ENCODE results near the gene RETREG1. TPM values are rescaled to one million over a fixed set of nuclear protein-coding genes. Genes with fewer than 3 reads are reported as not detected.

RETREG1 gene
- total RNA-seq, 4 donors from 2014 or later = 29.1 to 58.8 (median 43.3) TPM

- intact Hi-C loops (cut with DNase I; ENCODE audit: low total_unique reads) = no loop called here
- WGBS, 2 donors = 83 to 86% methylated on average over 4 of the region's 4 CpGs
- DNase-seq (ENCODE audit: low spot score in 2 of 2) = no peak
- no peak overlapping the region for H3K4me3 ChIP-seq (ENCODE audit: low read depth, poor library complexity, severe bottlenecking)
- TF ChIP-seq CTCF (IDR thresholded peaks at IDR 0.05) (no peak), POLR2A (IDR thresholded peaks at IDR 0.05) (no peak)
Observed at GRCh38 chr5:16592255-16592654, 24.5 kb downstream of the RETREG1 start.

GRCh38 chr5:16590685-16591084 is 26.1 kb downstream of the RETREG1 start:
- DNase-seq (ENCODE audit: low spot score in 2 of 2) = no peak
- intact Hi-C loops (cut with DNase I; ENCODE audit: low total_unique reads) = no loop called here
- TF ChIP-seq CTCF (IDR thresholded peaks at IDR 0.05) (no peak), POLR2A (IDR thresholded peaks at IDR 0.05) (no peak)
- WGBS, 2 donors = 95 to 96% methylated on average over 3 of the region's 3 CpGs
- no peak overlapping the region for H3K4me3 ChIP-seq (ENCODE audit: low read depth, poor library complexity, severe bottlenecking)

- no peak overlapping the region for H3K4me3 ChIP-seq (ENCODE audit: low read depth, poor library complexity, severe bottlenecking)
- intact Hi-C loops (cut with DNase I; ENCODE audit: low total_unique reads) = no loop called here
- WGBS, 2 donors = 94 to 100% methylated on average over 3 of the region's 3 CpGs
- DNase-seq (ENCODE audit: low spot score in 2 of 2) = no peak
- TF ChIP-seq CTCF (IDR thresholded peaks at IDR 0.05) (no peak), POLR2A (IDR thresholded peaks at IDR 0.05) (no peak)
Observed at GRCh38 chr5:16589658-16590057, 27.1 kb downstream of the RETREG1 start.

GRCh38 chr5:16588434-16589214 is 28.2 kb downstream of the RETREG1 start:
- TF ChIP-seq POLR2A (IDR thresholded peaks at IDR 0.05) = no peak
- TF ChIP-seq CTCF (IDR thresholded peaks at IDR 0.05) = no peak

GRCh38 chr5:16586556-16586955 is 30.2 kb downstream of the RETREG1 start:
- no peak overlapping the region for H3K4me3 ChIP-seq (ENCODE audit: low read depth, poor library complexity, severe bottlenecking)
- TF ChIP-seq CTCF (IDR thresholded peaks at IDR 0.05) (no peak), POLR2A (IDR thresholded peaks at IDR 0.05) (no peak)
- intact Hi-C loops (cut with DNase I; ENCODE audit: low total_unique reads) = no loop called here
- DNase-seq (ENCODE audit: low spot score in 2 of 2) = no peak
- WGBS, 2 donors = 78 to 94% methylated on average over 3 of the region's 3 CpGs

More at GRCh38 chr5:16588434-16589214, 28.2 kb downstream of the RETREG1 start:
- intact Hi-C loops (cut with DNase I; ENCODE audit: low total_unique reads) = no loop called here
- H3K4me3 ChIP-seq (ENCODE audit: low read depth, poor library complexity, severe bottlenecking) = no peak overlapping the region
- DNase-seq (ENCODE audit: low spot score in 2 of 2) = no peak
- WGBS, 2 donors = 84 to 90% methylated on average over 10 of the region's 10 CpGs

All from lower leg skin (tissue), 4 donors.